ENCODE measurements around the gene ZWILCH. TPM values are rescaled to one million over a fixed set of nuclear protein-coding genes. Genes with fewer than 3 reads are reported as not detected.

ZWILCH gene
- total and polyA plus RNA-seq, 9 of the 15 experiments (the other 6 are each of a cell fraction or from before 2014, with no cell fraction given): 32.8 to 94.2 (median 52.1) TPM

DNA sequence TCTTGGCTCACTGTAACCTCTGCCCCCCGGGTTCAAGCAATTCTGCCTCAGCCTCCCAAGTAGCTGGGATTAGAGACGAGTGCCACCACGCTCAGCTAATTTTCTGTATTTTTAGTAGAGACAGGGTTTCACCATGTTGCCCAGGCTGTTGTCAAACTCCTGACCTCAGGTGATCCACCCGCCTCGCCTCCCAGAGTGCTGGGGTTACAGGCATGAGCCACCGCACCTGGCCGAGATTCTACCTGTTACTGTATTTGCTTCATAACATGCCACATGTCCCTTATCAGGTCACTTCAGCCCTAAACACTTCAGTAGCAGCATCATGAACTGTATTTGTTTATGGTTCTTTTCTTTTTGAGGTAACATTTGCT, 68.2 kb downstream of the ZWILCH start:
- BruUV-seq (replicated peaks): no TSS peak
- DNase-seq (ENCODE audit: extremely low read depth in 1 of 4, low spot score in 3 of 4) (no peak), FAIRE-seq (peak; percentile 19)

More for the DNA sequence above, 68.2 kb downstream of the ZWILCH start:
- H3K4me2 ChIP-seq (ENCODE audit: insufficient read depth, low read length): no peak overlapping the region
- ATAC-seq: no peak
- no peaks in the 10 kb centered on the region for H3K9me1 ChIP-seq (ENCODE audit: control insufficient read depth, insufficient read depth, low read length)
- in situ Hi-C loops (cut with MboI): no loop called here
- H3K79me2 ChIP-seq (ENCODE audit: control insufficient read depth, insufficient read depth, low read length): no peaks in the 10 kb centered on the region
- H3K4me3 ChIP-seq: no peak overlapping the region
- no peaks in the 10 kb centered on the region for H3K9me3 ChIP-seq (replicated peaks; ENCODE audit: control insufficient read depth, insufficient read depth, low read depth, low read length)
- no peak overlapping the region for H3K27ac ChIP-seq (ENCODE audit: extremely low read depth, low read depth, low read length)
- TF ChIP-seq MECOM (CRISPR knock-in tag; IDR thresholded peaks at IDR 0.05) (no peak), POLR3G (IDR thresholded peaks at IDR 0.05; ENCODE audit: extremely low read depth, insufficient read length, insufficient replicate concordance) (no peak), SMAD3 (CRISPR knock-in tag; conservative IDR thresholded peaks at IDR 0.05) (no peak), FOXP1 (CRISPR knock-in tag; IDR thresholded peaks at IDR 0.05) (no peak), ZNF699 (CRISPR knock-in tag; IDR thresholded peaks at IDR 0.05; ENCODE audit: insufficient replicate concordance) (no peak), KDM1A (IDR thresholded peaks at IDR 0.05) (no peak), RHOXF2B (CRISPR knock-in tag; conservative IDR thresholded peaks at IDR 0.05) (no peak), HIVEP1 (CRISPR knock-in tag; IDR thresholded peaks at IDR 0.05) (no peak), TSC22D4 (tag; IDR thresholded peaks at IDR 0.05) (no peak), E2F3 (CRISPR knock-in tag; IDR thresholded peaks at IDR 0.05) (no peak), SRSF9 (IDR thresholded peaks at IDR 0.05; ENCODE audit: borderline replicate concordance, low read depth, low read length) (no peak), ETS2 (tag; IDR thresholded peaks at IDR 0.05; ENCODE audit: borderline replicate concordance, poor library complexity, severe bottlenecking) (no peak), DPF2 (IDR thresholded peaks at IDR 0.05) (no peak), ZNF274 (IDR thresholded peaks at IDR 0.05; ENCODE audit: borderline replicate concordance, low read depth, low read length) (no peak)
- TF ChIP-seq, protein P1, sequence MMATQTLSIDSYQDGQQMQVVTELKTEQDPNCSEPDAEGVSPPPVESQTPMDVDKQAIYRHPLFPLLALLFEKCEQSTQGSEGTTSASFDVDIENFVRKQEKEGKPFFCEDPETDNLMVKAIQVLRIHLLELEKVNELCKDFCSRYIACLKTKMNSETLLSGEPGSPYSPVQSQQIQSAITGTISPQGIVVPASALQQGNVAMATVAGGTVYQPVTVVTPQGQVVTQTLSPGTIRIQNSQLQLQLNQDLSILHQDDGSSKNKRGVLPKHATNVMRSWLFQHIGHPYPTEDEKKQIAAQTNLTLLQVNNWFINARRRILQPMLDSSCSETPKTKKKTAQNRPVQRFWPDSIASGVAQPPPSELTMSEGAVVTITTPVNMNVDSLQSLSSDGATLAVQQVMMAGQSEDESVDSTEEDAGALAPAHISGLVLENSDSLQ (IDR thresholded peaks at IDR 0.05): no peak
- TF ChIP-seq, protein P2, sequence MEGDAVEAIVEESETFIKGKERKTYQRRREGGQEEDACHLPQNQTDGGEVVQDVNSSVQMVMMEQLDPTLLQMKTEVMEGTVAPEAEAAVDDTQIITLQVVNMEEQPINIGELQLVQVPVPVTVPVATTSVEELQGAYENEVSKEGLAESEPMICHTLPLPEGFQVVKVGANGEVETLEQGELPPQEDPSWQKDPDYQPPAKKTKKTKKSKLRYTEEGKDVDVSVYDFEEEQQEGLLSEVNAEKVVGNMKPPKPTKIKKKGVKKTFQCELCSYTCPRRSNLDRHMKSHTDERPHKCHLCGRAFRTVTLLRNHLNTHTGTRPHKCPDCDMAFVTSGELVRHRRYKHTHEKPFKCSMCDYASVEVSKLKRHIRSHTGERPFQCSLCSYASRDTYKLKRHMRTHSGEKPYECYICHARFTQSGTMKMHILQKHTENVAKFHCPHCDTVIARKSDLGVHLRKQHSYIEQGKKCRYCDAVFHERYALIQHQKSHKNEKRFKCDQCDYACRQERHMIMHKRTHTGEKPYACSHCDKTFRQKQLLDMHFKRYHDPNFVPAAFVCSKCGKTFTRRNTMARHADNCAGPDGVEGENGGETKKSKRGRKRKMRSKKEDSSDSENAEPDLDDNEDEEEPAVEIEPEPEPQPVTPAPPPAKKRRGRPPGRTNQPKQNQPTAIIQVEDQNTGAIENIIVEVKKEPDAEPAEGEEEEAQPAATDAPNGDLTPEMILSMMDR (IDR thresholded peaks at IDR 0.05 in 2 of 3, conservative IDR thresholded peaks at IDR 0.05 in 1 of 3; ENCODE audit: insufficient read depth in 2 of 3, low read depth in 1 of 3, low read length in 3 of 3): no peak
- TF ChIP-seq, protein P3, sequence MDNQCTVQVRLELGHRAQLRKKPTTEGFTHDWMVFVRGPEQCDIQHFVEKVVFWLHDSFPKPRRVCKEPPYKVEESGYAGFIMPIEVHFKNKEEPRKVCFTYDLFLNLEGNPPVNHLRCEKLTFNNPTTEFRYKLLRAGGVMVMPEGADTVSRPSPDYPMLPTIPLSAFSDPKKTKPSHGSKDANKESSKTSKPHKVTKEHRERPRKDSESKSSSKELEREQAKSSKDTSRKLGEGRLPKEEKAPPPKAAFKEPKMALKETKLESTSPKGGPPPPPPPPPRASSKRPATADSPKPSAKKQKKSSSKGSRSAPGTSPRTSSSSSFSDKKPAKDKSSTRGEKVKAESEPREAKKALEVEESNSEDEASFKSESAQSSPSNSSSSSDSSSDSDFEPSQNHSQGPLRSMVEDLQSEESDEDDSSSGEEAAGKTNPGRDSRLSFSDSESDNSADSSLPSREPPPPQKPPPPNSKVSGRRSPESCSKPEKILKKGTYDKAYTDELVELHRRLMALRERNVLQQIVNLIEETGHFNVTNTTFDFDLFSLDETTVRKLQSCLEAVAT (IDR thresholded peaks at IDR 0.05): no peak
- ChIA-PET POLR2A (interaction anchor here (2.7 kb wide), 1 partner anchor 9 kb away, joined by 20 read pairs; no protein-coding TSS in a partner anchor), CTCF (ENCODE audit: low intra/inter-chr PET ratio) (no interaction called here)
- H3K27me3 ChIP-seq (ENCODE audit: control insufficient read depth in 2 of 2, insufficient read depth in 2 of 2, low read length in 2 of 2): no peaks in the 10 kb centered on the region; a peak in 1 of 5 replicates
- no peaks in the 10 kb centered on the region for H3K36me3 ChIP-seq (ENCODE audit: control insufficient read depth, insufficient read depth, low read length)
- no peak overlapping the region for H2AFZ ChIP-seq (ENCODE audit: low read depth, low read length)
- WGBS (ENCODE audit: insufficient coverage, low coverage, missing lambda C conversion rate): 43% methylated on average over 7 of the region's 7 CpGs
- H4K20me1 ChIP-seq (replicated peaks; ENCODE audit: control insufficient read depth, insufficient read depth, low read length): no peaks in the 10 kb centered on the region
- H3K9ac ChIP-seq (ENCODE audit: insufficient read depth in 1 of 2, low read depth in 2 of 2, low read length in 2 of 2): no peak overlapping the region
- intact Hi-C loops (cut with micrococcal nuclease): no loop called here
- H3K4me1 ChIP-seq (replicated peaks in 1 of 2; ENCODE audit: control insufficient read depth in 2 of 2, insufficient read depth in 2 of 2, low read length in 2 of 2): no peaks in the 10 kb centered on the region; a peak in 1 of 5 replicates
